Activated effector memory CD4-positive, alpha-beta T cell treated with anti-CD3 and anti-CD28 coated beads, Interleukin-2, amount 50 U/mL, for 16 hours (primary cell): ENCODE measurements around the gene ADD2.
"Not testable (repeated sequence)": the region's sequence is repeated elsewhere in the genome, so short reads cannot be mapped to it uniquely, and the experiment has no call there.

Experiments
- DNase-seq: peaks from one replicate; pipeline ENCODE4 v3.0.0-alpha.2; 2020

ADD2 gene

DNA sequence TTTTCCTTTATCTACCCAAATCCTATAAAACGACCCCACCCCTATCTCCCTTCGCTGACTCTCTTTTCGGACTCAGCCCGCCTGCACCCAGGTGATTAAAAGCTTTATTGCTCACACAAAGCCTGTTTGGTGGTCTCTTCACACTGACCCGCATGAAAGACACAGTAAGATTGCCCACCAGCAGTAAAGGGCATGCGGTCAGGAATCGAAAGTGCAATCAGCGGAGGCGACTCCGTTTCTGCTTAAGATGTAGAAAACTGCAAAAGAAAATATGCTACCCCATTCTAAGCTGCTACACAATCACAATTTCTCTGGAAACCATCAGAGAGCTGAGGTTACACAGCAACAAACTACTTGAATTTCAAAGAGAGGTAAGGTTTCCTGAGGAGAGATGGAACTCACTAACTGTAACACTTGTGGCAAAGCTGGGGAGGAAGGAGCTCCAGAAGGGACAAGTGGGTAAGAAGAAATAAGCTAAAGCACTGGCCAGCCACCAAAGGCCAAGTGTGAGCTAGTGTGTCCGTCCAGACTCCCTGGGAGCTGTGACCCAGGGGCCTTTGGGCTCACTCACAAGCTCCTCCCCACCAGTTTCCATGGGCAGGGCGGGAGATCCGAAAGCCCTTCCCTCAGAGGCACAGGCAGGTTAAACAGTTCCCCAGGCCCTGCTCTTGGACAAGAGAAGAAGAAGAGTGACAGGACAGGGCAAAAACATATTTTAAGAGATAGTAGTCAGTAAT is 141.6 kb downstream of the ADD2 start:
- no peak for DNase-seq

DNA sequence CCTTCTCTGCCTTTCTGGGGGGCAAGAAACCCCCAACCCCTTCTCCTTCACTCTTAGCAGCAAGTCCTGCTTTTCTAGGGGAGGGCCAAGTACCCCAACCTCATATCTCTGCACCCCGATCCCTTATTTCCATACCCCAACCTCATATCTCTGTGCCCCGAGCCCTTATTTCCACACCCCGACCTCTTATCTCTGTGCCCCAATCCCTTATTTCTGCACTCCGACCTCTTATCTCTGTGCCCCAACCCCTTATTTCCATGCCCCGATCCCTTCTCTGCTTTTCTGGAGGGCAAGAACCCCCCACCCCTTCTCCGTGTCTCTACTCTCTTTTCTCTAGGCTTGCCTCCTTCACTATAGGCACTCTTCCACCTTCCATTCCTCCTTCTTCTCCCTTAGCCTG is 146.5 kb downstream of the ADD2 start:
- not testable (repeated sequence) for DNase-seq

DNA sequence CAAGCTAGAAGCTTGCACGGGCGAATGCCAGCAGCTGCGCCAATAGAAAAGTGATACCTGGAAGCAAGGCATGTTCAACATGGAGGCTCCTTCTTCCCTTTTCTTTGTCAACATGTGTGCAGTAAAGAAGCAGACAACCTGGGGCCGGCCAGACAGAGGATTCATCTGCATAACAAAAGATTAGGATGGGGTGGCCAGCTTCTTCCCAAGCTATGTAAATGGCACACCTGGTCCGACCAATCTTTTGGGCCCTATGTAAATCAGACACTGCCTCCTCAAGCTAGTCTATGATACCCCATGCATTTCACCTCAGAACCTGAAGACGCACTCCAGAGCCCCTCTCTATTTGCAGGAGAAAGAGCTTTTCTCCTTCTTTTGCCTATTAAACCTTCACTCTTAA is 148.0 kb downstream of the ADD2 start:
- no peak for DNase-seq

DNA sequence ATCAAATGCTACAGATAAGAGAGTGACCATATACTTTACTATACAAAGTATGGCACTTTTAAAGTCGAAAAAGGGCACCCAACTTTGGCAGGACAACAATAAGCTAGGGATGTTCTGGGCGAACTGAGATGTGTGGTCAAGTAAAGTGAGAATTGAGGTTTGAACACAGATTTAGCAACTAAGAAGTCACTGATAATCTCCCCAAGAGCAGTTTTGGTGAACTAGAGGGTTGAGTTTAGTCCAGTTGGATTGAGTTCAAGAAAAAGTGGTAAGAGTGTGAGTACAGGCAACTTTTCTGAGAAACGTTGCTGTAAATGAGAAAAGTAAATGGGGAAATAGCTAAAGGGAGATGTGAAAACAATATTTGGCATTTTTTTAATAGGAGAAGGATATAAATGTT is 148.8 kb downstream of the ADD2 start:
- DNase-seq = no peak

DNA sequence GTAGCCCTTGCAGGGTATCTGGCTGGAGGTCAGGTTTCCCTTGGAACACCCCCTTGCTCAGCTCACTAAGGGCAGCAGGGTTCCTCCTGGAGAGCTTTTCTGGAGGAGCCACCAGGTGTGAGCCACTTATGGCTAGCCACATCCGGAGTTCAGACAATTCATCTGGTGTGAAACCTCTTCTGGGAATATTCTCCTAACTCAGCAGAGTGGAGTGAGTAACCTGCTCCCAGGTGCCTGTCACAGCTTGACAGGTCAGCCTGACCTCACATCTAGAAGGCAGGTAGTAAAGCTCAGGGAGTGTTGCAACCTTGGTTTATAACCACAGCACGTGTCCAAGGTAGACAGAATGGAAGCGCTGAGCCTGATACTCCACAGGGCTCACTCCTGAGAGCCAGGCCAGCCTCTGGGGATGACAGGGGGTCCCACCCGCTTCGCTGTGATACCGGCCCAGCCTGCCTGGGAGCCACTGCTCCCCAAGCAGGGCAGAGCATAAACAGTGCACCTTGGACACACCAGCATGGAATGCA is 151.8 kb downstream of the ADD2 start:
- DNase-seq = no peak

DNA sequence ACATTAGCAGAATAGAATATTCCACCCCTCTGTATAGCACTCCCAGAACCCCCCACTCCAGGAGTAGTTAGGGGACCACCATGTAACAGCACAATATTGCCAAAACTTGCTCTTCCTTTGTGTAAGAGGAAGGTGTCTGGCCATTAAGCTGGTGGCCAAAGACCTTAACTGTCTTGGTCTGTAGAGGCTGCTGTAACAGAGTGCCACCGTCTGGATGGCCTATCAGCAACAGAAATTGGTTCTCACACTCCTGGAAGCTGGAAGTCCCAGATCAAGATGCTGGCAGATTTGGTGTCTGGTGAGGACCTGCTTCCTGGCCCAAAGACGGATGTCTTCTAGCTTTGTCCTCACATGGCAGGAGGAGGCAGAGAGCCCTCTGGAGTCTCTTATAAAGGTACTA is 152.8 kb downstream of the ADD2 start:
- DNase-seq = no peak

DNA sequence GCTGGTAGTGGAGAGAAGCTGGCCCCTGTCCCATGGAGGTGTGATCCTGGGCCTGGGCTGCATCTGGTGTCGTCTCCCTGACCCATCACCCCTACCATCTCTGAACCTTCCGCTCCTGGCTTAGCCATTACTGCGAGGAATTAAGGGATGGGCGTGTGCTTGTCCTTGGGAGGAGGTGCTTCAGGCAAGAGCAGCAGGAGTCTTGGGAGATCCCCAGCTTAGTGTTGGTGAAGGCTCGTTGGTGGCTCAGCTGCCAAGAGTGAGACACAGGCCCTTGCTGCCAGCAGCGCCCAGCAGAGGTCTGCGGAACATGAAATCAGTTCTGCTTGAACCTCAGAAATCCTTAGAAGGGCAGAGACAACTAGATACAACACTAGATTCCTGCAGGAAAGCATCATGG is 154.5 kb downstream of the ADD2 start:
- no peak for DNase-seq

DNA sequence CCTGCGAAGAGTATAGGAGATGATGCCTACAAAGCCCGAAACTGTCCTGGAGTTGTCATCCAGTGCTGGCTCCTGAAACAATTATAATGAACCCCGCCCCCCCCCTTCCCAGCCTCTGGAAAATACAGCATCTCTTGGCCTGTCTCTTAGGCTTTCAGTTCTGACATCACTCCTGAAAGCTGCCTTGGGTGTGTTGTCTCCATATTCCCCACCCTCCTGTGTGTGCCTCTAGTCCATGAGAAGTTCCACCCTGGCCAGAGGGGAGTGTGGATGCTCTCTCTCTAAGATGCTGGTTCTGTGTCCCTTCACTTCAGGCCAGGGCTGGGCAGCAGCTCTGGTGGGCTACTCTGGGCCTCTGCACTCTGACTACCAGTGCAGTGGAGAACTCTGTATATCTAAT is 155.4 kb downstream of the ADD2 start:
- no peak for DNase-seq

DNA sequence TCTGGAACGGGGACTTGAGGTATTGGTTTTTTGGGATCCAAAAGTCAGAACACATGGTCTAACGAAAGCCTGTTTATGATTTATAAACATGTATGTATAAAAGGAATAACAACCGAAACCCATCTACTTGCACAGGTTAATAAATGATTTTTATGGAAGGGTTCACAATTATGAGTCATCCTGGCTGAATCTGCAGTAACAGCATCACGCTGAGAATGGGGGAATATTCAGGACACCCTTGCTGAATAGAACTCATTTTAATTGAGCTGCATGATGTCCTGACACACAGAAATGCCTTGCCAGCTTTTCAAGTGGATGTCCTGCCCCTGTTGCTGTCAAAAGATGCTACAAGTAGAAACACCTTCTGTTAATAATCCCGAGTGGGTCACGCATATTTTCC is 159.6 kb downstream of the ADD2 start:
- DNase-seq = no peak

DNA sequence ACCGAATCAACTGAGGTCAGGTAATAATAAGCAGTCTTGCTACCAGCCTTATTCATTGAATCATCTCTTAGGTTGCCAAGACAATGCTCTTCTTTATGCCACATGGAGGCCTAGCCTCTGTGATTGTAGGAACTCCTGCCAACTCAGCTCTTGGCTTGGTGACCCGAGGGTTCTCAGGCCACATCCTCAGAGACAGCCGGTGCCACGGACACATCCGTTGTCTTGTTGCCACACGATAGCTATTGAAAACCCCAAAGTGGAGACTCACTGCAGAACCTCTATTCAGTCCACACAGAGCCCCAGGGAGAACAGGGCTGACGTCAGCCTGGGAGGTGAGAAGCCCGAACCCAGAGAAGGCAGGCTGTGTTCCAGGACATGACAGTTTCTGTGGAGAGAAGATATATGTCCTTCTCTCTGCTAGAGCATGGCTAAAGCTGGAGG is 160.9 kb downstream of the ADD2 start:
- DNase-seq = no peak
